DOHH2 (cell line): ENCODE results near the gene TMEM80.

Experiments
- CTCF ChIP-seq: fragments of 200-600 bp; sonication (generic); IDR thresholded peaks from one replicate; pipeline ENCODE4 v1.5.1; 2014; ENCODE audit warnings: antibody characterized with exemption, mild to moderate bottlenecking, low read depth, low read length; ENCODE audit not compliant: poor library complexity, severe bottlenecking
- EZH2phosphoT487 ChIP-seq: fragments of 200-600 bp; sonication (generic); IDR thresholded peaks from 2 replicates; pipeline ENCODE4 v1.6.1; 2017; ENCODE audit warnings: borderline replicate concordance, mild to moderate bottlenecking, antibody characterized with exemption, low read length, moderate library complexity, mixed read lengths

GRCh38 chr11:699753-700152, 4.1 kb downstream of the TMEM80 start:
- TF ChIP-seq EZH2phosphoT487 = no peak
- TF ChIP-seq CTCF = no peak
